ENCODE measurements around the gene TSPAN1. TPM values are rescaled to one million over a fixed set of nuclear protein-coding genes. Genes with fewer than 3 reads are reported as not detected.

TSPAN1 gene
- total RNA-seq, 1 donor from 2014 or later = 1.1 TPM

GRCh38 chr1:46186076-46186475, 11.2 kb downstream of the TSPAN1 start:
- no peak for TF ChIP-seq CTCF (IDR thresholded peaks at IDR 0.05; ENCODE audit: unreplicated experiment)
- Mint-ChIP-seq H3K36me3 (ENCODE audit: low read depth, unreplicated experiment) (peaks cover 6% of the 10 kb centered on the region), H3K4me1 (ENCODE audit: unreplicated experiment) (peaks cover 10% of the 10 kb centered on the region), H3K4me3 (ENCODE audit: unreplicated experiment) (no peak overlapping the region), H3K9me3 (ENCODE audit: unreplicated experiment) (no peaks in the 10 kb centered on the region), H3K27ac (ENCODE audit: unreplicated experiment) (no peak overlapping the region), H3K27me3 (ENCODE audit: unreplicated experiment) (peaks cover 6% of the 10 kb centered on the region)
- no peak for DNase-seq (ENCODE audit: low spot score)

GRCh38 chr1:46187106-46187869, 12.4 kb downstream of the TSPAN1 start:
- TF ChIP-seq CTCF (IDR thresholded peaks at IDR 0.05; ENCODE audit: unreplicated experiment) = no peak
- H3K9me3 Mint-ChIP-seq (ENCODE audit: unreplicated experiment) = no peaks in the 10 kb centered on the region
- no peak overlapping the region for H3K27ac Mint-ChIP-seq (ENCODE audit: unreplicated experiment)
- peaks cover 4% of the 10 kb centered on the region for H3K4me1 Mint-ChIP-seq (ENCODE audit: unreplicated experiment)
- H3K27me3 Mint-ChIP-seq (ENCODE audit: unreplicated experiment) = peaks cover 6% of the 10 kb centered on the region
- peaks cover 10% of the 10 kb centered on the region for H3K36me3 Mint-ChIP-seq (ENCODE audit: low read depth, unreplicated experiment)
- H3K4me3 Mint-ChIP-seq (ENCODE audit: unreplicated experiment) = no peak overlapping the region
- no peak for DNase-seq (ENCODE audit: low spot score)

- H3K27me3 Mint-ChIP-seq (ENCODE audit: unreplicated experiment) = peaks cover 8% of the 10 kb centered on the region
- H3K4me1 Mint-ChIP-seq (ENCODE audit: unreplicated experiment) = peaks cover 4% of the 10 kb centered on the region
- no peak overlapping the region for H3K4me3 Mint-ChIP-seq (ENCODE audit: unreplicated experiment)
- peaks cover 15% of the 10 kb centered on the region for H3K36me3 Mint-ChIP-seq (ENCODE audit: low read depth, unreplicated experiment)
- DNase-seq (ENCODE audit: low spot score) = no peak
- H3K9me3 Mint-ChIP-seq (ENCODE audit: unreplicated experiment) = no peaks in the 10 kb centered on the region
- H3K27ac Mint-ChIP-seq (ENCODE audit: unreplicated experiment) = no peak overlapping the region
- TF ChIP-seq CTCF (IDR thresholded peaks at IDR 0.05; ENCODE audit: unreplicated experiment) = no peak
Observed at GRCh38 chr1:46188295-46189030, 13.6 kb downstream of the TSPAN1 start.

- no peak for TF ChIP-seq CTCF (IDR thresholded peaks at IDR 0.05; ENCODE audit: unreplicated experiment)
- no peak for DNase-seq (ENCODE audit: low spot score)
- Mint-ChIP-seq H3K36me3 (ENCODE audit: low read depth, unreplicated experiment) (peaks cover 29% of the 10 kb centered on the region), H3K9me3 (ENCODE audit: unreplicated experiment) (no peaks in the 10 kb centered on the region), H3K27ac (ENCODE audit: unreplicated experiment) (no peak overlapping the region), H3K4me3 (ENCODE audit: unreplicated experiment) (no peak overlapping the region), H3K27me3 (ENCODE audit: unreplicated experiment) (peaks cover 8% of the 10 kb centered on the region), H3K4me1 (ENCODE audit: unreplicated experiment) (peaks cover 4% of the 10 kb centered on the region)
Observed at GRCh38 chr1:46190539-46190938, 15.7 kb downstream of the TSPAN1 start.
